BE2C (cell line): ENCODE measurements around the gene CCDC185.

Experiments used
- DNase-seq: peaks from one replicate; pipeline ENCODE4 v3.0.0-alpha.2; 2020
- H3K27me3 ChIP-seq: fragments of 250-450 bp; sonication (Bioruptor Pico); 2 replicates; pipeline ENCODE4 v1.5.1; 2020; ENCODE audit warnings: mild to moderate bottlenecking
- H3K36me3 ChIP-seq: fragments of 250-450 bp; sonication (Bioruptor Pico); 2 replicates; pipeline ENCODE4 v1.5.1; 2020; ENCODE audit warnings: mild to moderate bottlenecking
- H3K4me1 ChIP-seq: fragments of 250-450 bp; sonication (Bioruptor Pico); 2 replicates; pipeline ENCODE4 v1.5.1; 2020
- H3K4me3 ChIP-seq: 2 replicates; pipeline ENCODE4 v1.5.1; 2011; ENCODE audit warnings: low read depth, low read length
- H3K9me3 ChIP-seq: fragments of 250-450 bp; sonication (Bioruptor Pico); 2 replicates; pipeline ENCODE4 v1.5.1; 2020
- CTCF ChIP-seq: IDR thresholded peaks from 2 replicates; pipeline ENCODE4 v1.5.1; 2012; ENCODE audit warnings: mild to moderate bottlenecking, low read depth, low read length

The CCDC185 gene

GRCh38 chr1:223426936-223427335 is 33.7 kb downstream of the CCDC185 start:
- no peaks in the 10 kb centered on the region for H3K36me3 ChIP-seq
- no peak for TF ChIP-seq CTCF
- no peak overlapping the region for H3K4me3 ChIP-seq
- no peak for DNase-seq
- H3K27me3 ChIP-seq, result peaks cover 15% of the 10 kb centered on the region; the same call in 1 of the 2 replicates
- H3K9me3 ChIP-seq, result no peaks in the 10 kb centered on the region; the same call in 1 of the 2 replicates
- H3K4me1 ChIP-seq, result no peaks in the 10 kb centered on the region

- H3K36me3 ChIP-seq, result no peaks in the 10 kb centered on the region
- DNase-seq, result no peak
- H3K9me3 ChIP-seq, result no peaks in the 10 kb centered on the region; the same call in 1 of the 2 replicates
- no peaks in the 10 kb centered on the region for H3K4me1 ChIP-seq
- no peak for TF ChIP-seq CTCF
- H3K4me3 ChIP-seq, result no peak overlapping the region
- peaks cover 15% of the 10 kb centered on the region; the same call in 1 of the 2 replicates for H3K27me3 ChIP-seq
Measured at GRCh38 chr1:223429313-223429731, 36.1 kb downstream of the CCDC185 start.

- DNase-seq, result no peak
- no peak for TF ChIP-seq CTCF
- Histone ChIP-seq H3K4me3 (no peak overlapping the region), H3K9me3 (no peaks in the 10 kb centered on the region; the same call in 1 of the 2 replicates), H3K27me3 (peaks cover 15% of the 10 kb centered on the region; the same call in 1 of the 2 replicates), H3K4me1 (no peaks in the 10 kb centered on the region), H3K36me3 (no peaks in the 10 kb centered on the region)
Measured at GRCh38 chr1:223429821-223430220, 36.6 kb downstream of the CCDC185 start.

GRCh38 chr1:223430236-223430635 is 37.0 kb downstream of the CCDC185 start:
- Histone ChIP-seq H3K4me3 (no peak overlapping the region), H3K9me3 (no peaks in the 10 kb centered on the region; the same call in 1 of the 2 replicates), H3K27me3 (peaks cover 15% of the 10 kb centered on the region; the same call in 1 of the 2 replicates), H3K4me1 (no peaks in the 10 kb centered on the region), H3K36me3 (no peaks in the 10 kb centered on the region)
- TF ChIP-seq CTCF, result no peak
- no peak for DNase-seq

GRCh38 chr1:223437151-223437550 is 43.9 kb downstream of the CCDC185 start:
- no peaks in the 10 kb centered on the region for H3K9me3 ChIP-seq
- H3K4me1 ChIP-seq, result no peaks in the 10 kb centered on the region
- H3K36me3 ChIP-seq, result no peaks in the 10 kb centered on the region
- H3K27me3 ChIP-seq, result no peaks in the 10 kb centered on the region
- DNase-seq, result no peak
- H3K4me3 ChIP-seq, result no peak overlapping the region
- TF ChIP-seq CTCF, result no peak

DNA sequence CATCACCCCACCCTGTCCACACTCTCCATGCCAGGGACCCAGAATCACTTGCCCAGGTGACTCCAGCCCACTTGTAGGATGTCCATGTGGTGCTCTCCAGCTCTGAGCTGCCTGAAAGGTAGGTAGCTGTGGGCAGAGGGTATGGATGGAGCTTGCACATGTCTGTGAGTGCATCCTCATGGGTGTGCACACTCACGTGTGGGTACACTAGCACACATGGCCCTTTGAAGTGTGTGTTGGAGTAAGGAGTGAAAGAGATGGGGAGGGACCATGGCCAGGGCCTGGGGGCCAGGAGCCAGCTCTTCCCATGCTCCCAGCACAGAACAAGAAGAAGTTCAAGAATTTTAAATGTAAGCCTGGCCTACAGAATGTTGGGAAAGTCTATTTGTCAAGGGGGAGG is 50.2 kb downstream of the CCDC185 start:
- Histone ChIP-seq H3K4me3 (no peak overlapping the region), H3K9me3 (no peaks in the 10 kb centered on the region), H3K36me3 (no peaks in the 10 kb centered on the region; the same call in 1 of the 2 replicates), H3K4me1 (no peaks in the 10 kb centered on the region), H3K27me3 (no peaks in the 10 kb centered on the region)
- no peak for DNase-seq
- no peak for TF ChIP-seq CTCF
